A549 treated with GW870086 at 1 μM for 4 hours (cell line): ENCODE results near the gene DCDC2B. TPM values are rescaled to one million over a fixed set of nuclear protein-coding genes. Genes with fewer than 3 reads are reported as not detected.

Source experiments
- total RNA-seq: library from RNA; stranded (reverse); fragments of 200-300 nt; extraction: Qiagen RNA extraction; gene quantifications from 5 replicates; pipeline ENCODE4 v1.2.3, GENCODE V29; 2022; ENCODE audit warnings: low read depth

DCDC2B gene
- not detected in 5 replicates for total RNA-seq

DNA sequence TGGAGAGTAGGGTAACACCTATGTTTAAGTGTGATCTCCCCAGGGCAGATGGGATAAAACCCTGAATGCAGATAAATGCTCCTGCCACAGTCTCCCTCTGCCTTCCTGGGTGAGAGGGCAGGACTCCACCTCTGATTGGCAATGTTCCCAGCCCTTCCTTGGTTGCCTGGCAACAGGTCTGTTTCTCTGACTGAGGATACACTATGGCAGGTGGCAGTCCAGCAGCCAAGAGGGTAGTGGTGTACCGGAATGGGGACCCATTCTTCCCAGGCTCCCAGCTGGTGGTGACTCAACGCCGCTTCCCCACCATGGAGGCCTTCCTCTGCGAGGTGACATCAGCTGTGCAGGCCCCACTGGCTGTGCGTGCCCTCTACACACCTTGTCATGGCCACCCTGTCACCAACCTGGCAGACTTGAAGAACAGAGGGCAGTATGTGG lies at the start of gene DCDC2B:
DCDC2B (plus strand) TSS at position 199 of the 438 bp plus-strand sequence; CDS start at position 204, 5 bp downstream.

DNA sequence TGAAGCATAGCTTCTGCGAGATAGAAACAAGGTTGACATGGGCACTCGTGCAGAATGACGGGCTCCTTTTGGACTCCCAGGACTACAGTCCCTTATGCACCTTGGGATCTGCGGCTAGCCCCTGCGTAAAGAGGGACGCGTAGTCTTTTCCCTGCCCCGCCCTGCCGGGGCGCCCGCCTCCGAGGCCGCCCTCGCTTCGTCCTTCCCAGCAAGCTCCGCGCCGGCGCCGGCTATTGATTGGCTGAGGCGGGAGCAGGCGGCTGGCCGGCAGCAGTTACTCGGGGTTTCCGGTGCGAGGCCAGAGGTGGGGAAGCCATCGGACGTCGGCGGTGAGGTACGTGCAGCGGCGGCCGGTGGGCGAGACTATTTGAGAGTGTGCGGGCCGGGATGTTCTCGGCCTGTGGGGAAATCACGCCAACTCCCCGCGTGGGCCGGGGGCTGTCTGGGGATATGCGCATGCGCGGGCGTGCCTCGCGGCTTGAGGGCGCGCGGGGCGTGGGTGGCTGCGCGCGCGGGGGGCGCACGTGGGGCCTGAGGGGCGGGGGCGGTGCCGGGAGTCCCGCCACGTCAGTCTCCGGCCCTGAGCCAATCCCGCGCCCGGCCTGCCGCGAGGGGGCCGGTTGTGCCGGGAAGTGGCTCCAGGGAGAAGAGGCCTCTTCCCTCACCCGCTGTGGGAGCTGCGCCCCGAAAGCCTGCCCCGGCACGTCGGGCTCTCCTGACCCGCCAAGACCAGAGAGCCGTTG lies 29.3 kb upstream of the DCDC2B start, which contains the start of gene TXLNA:
TXLNA (plus strand) TSS at position 233 of the 743 bp plus-strand sequence. CDS start 671 bp downstream, outside the sequence.

GRCh38 chr1:32200226-32201010 lies 8.5 kb upstream of the DCDC2B start, which contains the start of gene CCDC28B:
Gene CCDC28B, plus strand, starts transcription at chr1:32200595. Its CDS starts 1,341 bp downstream, at chr1:32201936.

GRCh38 chr1:32205401-32206370 lies 3.2 kb upstream of the DCDC2B start, which contains the start of gene IQCC:
Gene IQCC, plus strand, starts transcription at chr1:32205671. Its CDS starts 11 bp downstream, at chr1:32205682.

GRCh38 chr1:32221980-32222755 lies 13.3 kb downstream of the DCDC2B start, which contains the start of the genes EIF3I and TMEM234:
Gene EIF3I, plus strand, starts transcription at chr1:32222407. Its CDS starts 35 bp downstream, at chr1:32222442.
Gene TMEM234, minus strand, starts transcription at chr1:32222353. Its CDS starts 31 bp downstream, at chr1:32222322.

GRCh38 chr1:32246888-32247273 lies 38.0 kb downstream of the DCDC2B start, which contains the start of gene FAM167B:
Gene FAM167B, plus strand, starts transcription at chr1:32247222. Its CDS starts 200 bp downstream, at chr1:32247422.

DNA sequence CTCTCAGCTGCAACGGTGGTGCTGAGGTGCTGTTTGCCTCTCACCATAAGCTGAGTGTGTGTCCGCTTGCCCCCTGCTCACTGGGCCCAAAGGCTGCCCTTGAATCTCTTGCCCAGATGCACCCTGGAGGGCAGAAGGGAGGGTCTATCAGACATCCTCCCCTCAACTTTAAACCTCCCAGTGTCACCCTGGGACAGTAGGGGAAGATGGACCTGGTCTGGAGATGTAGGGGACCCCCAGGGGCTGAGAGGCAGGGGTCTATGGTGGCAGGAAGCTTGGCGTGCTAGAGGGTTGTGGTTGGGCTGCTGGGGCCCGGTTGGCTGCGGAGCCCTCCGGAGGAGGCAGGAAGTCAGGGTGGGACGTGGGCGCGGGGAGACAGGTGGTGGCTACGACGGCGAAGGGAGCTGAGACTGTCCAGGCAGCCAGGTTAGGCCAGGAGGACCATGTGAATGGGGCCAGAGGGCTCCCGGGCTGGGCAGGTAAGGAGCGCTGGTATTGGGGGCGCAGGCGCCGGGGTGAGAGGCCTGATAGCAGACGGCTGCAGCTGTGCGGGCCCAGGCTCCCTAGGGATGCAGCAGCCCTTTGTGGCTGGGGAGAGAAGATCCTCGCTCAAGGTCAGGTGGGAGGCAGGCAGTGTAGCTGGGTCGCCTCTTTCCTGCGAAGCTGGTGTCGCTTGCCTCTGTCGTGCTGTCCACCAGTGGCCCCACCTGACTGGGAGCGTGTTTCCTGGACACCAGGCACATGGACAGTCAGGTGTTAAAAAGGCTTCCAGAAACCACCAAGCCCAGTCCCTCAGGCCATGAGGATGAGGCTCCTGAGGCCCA lies 42.2 kb downstream of the DCDC2B start, which contains the start of gene LCK:
LCK (plus strand) TSS at position 373 of the 824 bp plus-strand sequence. CDS start 23,065 bp downstream, outside the sequence.

Other genes starting within 250 kb of the DCDC2B start
- 116 to 144 TPM (median 131 TPM) in 5 replicates for gene KHDRBS1, start 195.2 kb upstream of the DCDC2B start, total RNA-seq
- 8.2 to 14.0 TPM (median 10.6 TPM) in 5 replicates for gene TMEM39B, start 136.2 kb upstream of the DCDC2B start, total RNA-seq
- 14.4 to 16.7 TPM (median 15.1 TPM) in 5 replicates for gene KPNA6, start 101.0 kb upstream of the DCDC2B start, total RNA-seq
- gene TXLNA, start 29.4 kb upstream of the DCDC2B start, total RNA-seq = 26.1 to 30.7 TPM (median 27.5 TPM) in 5 replicates
- gene CCDC28B, start 8.5 kb upstream of the DCDC2B start, total RNA-seq = 1.1 to 2.1 TPM (median 1.3 TPM) in 5 replicates
- 1.7 to 2.1 TPM (median 2.0 TPM) in 5 replicates for gene IQCC, start 3.4 kb upstream of the DCDC2B start, total RNA-seq
- 6.6 to 9.4 TPM (median 7.4 TPM) in 5 replicates for gene TMEM234, start 13.3 kb downstream of the DCDC2B start, total RNA-seq
- gene EIF3I, start 13.3 kb downstream of the DCDC2B start, total RNA-seq = 269 to 289 TPM (median 275 TPM) in 5 replicates
- gene FAM167B, start 38.1 kb downstream of the DCDC2B start, total RNA-seq = 0.32 to 0.75 TPM (median 0.38 TPM) in 5 replicates
- gene LCK, start 42.2 kb downstream of the DCDC2B start, total RNA-seq = 0.06 TPM in 1 of 5 replicates, not detected in the others
- 50.9 to 56.2 TPM (median 54.5 TPM) in 5 replicates for gene HDAC1, start 83.0 kb downstream of the DCDC2B start, total RNA-seq
- 57.0 to 70.3 TPM (median 65.5 TPM) in 5 replicates for gene MARCKSL1, start 127.1 kb downstream of the DCDC2B start, total RNA-seq
- 2.7 to 4.6 TPM (median 3.3 TPM) in 5 replicates for gene FAM229A, start 153.4 kb downstream of the DCDC2B start, total RNA-seq
- gene TSSK3, start 153.4 kb downstream of the DCDC2B start, total RNA-seq = 0.14 TPM in 1 of 5 replicates, not detected in the others
- gene BSDC1, start 185.4 kb downstream of the DCDC2B start, total RNA-seq = 17.8 to 20.3 TPM (median 19.8 TPM) in 5 replicates